ENCODE measurements around the gene RASGEF1C. TPM values are rescaled to one million over a fixed set of nuclear protein-coding genes. Genes with fewer than 3 reads are reported as not detected.

Gene RASGEF1C
- total RNA-seq, 2 donors from 2014 or later = 0.09 to 3.1 TPM

DNA sequence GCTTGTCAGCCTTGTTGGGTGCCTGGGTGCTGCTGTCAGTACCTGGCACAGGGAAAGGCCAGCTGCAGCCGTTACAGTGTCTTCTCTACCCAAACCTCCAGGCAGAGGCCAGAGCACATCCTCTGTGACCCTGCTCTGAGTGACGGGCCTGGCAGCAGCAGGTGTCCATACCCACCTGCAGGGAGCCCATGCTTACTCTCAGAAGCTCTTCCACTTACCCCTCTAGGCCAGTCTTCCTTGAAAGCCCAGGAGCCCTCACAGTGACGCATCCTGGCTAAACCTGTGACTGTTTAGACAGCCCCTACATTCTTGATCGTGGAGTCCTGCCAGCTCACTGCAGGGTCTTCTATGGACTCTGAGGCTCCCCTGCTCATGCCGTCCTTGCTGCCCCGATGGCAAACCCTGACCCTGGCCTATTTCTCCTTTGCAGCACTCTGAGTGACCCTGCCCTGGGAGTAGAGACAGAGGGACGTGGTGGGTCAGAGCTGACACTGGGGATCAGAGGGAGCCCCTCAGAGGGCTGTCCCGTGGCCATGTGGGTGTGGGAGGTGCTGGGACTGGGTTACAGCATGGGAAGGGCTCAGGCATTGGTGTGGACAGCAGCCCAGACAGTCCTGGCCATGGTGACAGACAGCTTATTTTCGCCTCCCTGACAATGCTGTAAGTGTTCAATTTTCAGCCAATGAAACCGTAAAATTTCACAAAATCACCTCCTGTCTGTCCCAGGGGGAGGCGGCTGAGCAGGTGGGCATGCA, 69.9 kb downstream of the RASGEF1C start:
- TF ChIP-seq POLR2AphosphoS5 (IDR thresholded peaks at IDR 0.05) (no peak), POLR2A (IDR thresholded peaks at IDR 0.05) (no peak)
- TF ChIP-seq, protein P1, sequence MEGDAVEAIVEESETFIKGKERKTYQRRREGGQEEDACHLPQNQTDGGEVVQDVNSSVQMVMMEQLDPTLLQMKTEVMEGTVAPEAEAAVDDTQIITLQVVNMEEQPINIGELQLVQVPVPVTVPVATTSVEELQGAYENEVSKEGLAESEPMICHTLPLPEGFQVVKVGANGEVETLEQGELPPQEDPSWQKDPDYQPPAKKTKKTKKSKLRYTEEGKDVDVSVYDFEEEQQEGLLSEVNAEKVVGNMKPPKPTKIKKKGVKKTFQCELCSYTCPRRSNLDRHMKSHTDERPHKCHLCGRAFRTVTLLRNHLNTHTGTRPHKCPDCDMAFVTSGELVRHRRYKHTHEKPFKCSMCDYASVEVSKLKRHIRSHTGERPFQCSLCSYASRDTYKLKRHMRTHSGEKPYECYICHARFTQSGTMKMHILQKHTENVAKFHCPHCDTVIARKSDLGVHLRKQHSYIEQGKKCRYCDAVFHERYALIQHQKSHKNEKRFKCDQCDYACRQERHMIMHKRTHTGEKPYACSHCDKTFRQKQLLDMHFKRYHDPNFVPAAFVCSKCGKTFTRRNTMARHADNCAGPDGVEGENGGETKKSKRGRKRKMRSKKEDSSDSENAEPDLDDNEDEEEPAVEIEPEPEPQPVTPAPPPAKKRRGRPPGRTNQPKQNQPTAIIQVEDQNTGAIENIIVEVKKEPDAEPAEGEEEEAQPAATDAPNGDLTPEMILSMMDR (IDR thresholded peaks at IDR 0.05) = no peak
- Histone ChIP-seq H3K4me3 (no peak overlapping the region), H3K27ac (no peak overlapping the region), H3K9me3 (no peaks in the 10 kb centered on the region), H3K4me1 (replicated peaks) (no peaks in the 10 kb centered on the region), H3K36me3 (no peaks in the 10 kb centered on the region), H3K27me3 (replicated peaks; ENCODE audit: insufficient read depth) (peaks cover 8% of the 10 kb centered on the region)
- 66% methylated on average over 11 of the region's 11 CpGs for WGBS
- no peak for DNase-seq (ENCODE audit: low spot score)
- intact Hi-C loops (cut with DNase I) = no loop called here

- H3K9me3 ChIP-seq = no peaks in the 10 kb centered on the region
- H3K27me3 ChIP-seq (replicated peaks; ENCODE audit: insufficient read depth) = peaks cover 8% of the 10 kb centered on the region
- no peak for DNase-seq (ENCODE audit: low spot score)
- TF ChIP-seq, protein P1 (IDR thresholded peaks at IDR 0.05) = no peak
- TF ChIP-seq POLR2A (IDR thresholded peaks at IDR 0.05) (no peak), POLR2AphosphoS5 (IDR thresholded peaks at IDR 0.05) (no peak)
- no peaks in the 10 kb centered on the region for H3K4me1 ChIP-seq (replicated peaks)
- 74% methylated on average over 12 of the region's 12 CpGs for WGBS
- no peaks in the 10 kb centered on the region for H3K36me3 ChIP-seq
- intact Hi-C loops (cut with DNase I) = no loop called here
- no peak overlapping the region for H3K4me3 ChIP-seq
- no peak overlapping the region for H3K27ac ChIP-seq
Measured at GRCh38 chr5:180138214-180138975, 70.6 kb downstream of the RASGEF1C start.

DNA sequence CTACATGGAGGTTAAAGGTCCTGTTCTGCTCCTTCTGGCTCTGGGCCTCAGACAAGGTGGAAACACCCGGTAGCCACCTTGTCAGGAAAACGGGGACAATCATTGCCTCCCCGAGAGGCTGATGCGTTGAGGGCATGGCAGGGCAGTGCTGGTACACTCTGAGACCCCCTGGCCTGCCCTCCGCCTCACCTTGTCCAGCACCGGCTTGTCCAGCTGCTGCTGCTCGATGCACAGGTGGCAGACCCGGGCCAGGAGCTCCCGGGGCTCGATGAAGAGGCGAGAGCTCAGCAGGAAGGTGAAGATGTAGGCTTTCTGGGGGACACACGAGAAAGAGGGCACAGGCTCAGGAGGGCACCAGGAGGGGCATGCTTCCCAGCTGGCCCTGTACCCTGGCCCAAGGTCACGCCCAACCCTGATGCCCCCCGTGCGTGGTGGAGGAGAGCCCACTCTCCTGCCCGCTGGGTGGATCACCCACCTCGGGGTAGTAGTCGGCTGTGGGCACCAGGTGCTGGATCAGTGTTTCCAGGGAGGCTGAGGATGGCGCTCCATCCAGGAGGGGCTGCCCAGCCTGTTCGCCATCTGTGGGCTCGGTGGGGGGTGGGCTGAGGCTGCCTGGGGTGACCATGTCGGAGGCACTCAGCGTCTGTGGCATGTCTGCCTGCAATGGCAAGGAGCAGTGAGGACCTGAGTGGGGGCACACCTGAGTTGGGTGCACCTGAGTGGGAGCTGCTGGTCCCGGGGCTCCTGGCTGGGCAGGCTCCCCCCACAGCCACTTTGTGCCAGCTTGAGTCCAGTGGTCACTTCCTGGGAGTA, 71.4 kb downstream of the RASGEF1C start:
- TF ChIP-seq POLR2A (IDR thresholded peaks at IDR 0.05) (no peak), POLR2AphosphoS5 (IDR thresholded peaks at IDR 0.05) (no peak)
- TF ChIP-seq, protein P1 (IDR thresholded peaks at IDR 0.05) = no peak
- no peak for DNase-seq (ENCODE audit: low spot score)
- Histone ChIP-seq H3K36me3 (no peaks in the 10 kb centered on the region), H3K4me1 (replicated peaks) (no peaks in the 10 kb centered on the region), H3K4me3 (no peak overlapping the region), H3K9me3 (no peaks in the 10 kb centered on the region), H3K27me3 (replicated peaks; ENCODE audit: insufficient read depth) (peaks cover 8% of the 10 kb centered on the region), H3K27ac (no peak overlapping the region)
- intact Hi-C loops (cut with DNase I) = no loop called here
- 94% methylated on average over 24 of the region's 24 CpGs for WGBS

DNA sequence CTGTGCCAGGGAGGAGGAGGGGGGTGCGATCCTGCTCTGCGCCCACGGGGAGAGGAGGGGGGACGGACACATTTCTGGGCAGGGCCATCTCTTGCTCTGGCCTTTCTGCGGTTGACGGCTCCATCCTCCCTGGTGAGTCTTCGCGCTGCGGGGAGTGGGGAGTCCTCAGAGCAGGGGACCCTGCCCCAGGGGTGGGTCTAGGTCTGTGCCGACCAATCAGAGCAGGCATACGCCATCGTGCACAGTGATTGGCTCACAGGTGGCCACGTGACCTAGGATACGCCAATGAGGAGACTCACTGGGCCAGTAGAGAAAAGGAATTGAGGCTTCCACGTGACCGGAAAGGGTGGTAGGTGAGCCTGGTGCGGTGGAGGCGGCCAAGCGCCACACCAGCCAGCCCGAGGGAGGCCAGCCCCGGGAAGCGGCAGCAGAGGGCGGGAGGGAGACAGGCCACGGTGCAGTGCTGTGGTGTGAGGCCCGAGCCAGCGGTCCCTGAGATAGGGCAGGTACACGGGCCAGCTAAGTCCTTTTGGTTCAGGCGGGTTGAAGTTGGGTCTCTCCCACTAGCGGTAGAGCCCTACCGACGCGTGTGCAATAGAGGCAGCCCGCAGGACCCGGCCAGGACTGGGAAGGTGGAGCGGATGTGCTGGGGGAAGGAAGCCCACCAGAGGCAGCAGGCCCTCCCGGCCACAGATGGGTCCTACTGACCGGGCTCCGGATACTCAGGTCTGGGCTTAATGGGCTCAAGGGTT, 72.2 kb downstream of the RASGEF1C start:
- WGBS = 91% methylated on average over 38 of the region's 38 CpGs
- no peak for DNase-seq (ENCODE audit: low spot score)

More for the DNA sequence above, 72.2 kb downstream of the RASGEF1C start:
- H3K9me3 ChIP-seq = no peaks in the 10 kb centered on the region
- H3K36me3 ChIP-seq = no peaks in the 10 kb centered on the region
- TF ChIP-seq, protein P1 (IDR thresholded peaks at IDR 0.05) = no peak
- TF ChIP-seq POLR2A (IDR thresholded peaks at IDR 0.05) (no peak), POLR2AphosphoS5 (IDR thresholded peaks at IDR 0.05) (no peak)
- H3K27ac ChIP-seq = no peak overlapping the region
- no peaks in the 10 kb centered on the region for H3K4me1 ChIP-seq (replicated peaks)
- H3K4me3 ChIP-seq = no peak overlapping the region
- intact Hi-C loops (cut with DNase I) = no loop called here
- H3K27me3 ChIP-seq (replicated peaks; ENCODE audit: insufficient read depth) = peaks cover 8% of the 10 kb centered on the region

Measured in prostate gland (tissue), 2 donors.